ENCODE measurements around the gene CD70.
"Not testable (repeated sequence)": the region's sequence is repeated elsewhere in the genome, so short reads cannot be mapped to it uniquely, and the experiment has no call there.

Gene CD70

DNA sequence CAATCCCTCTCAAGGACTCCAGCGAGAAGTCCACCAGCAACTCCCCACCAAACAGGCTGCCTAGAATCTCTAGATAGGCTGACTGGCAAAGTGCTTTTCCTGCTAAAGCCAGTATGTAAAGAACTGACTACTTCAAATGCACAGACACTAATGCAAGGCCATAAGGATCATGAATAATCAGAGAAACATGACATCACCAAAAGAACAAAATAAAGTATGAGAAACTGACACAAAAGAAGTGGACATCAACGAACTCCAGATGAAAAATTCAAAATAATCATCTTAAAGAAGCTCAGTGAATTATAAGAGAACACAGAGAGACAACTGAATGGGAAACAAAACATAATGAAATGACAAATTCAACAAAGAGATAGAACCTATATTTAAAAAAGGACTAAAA is 26.4 kb upstream of the CD70 start:
- Histone ChIP-seq H3K36me3 (no peaks in the 10 kb centered on the region), H3K4me1 (no peaks in the 10 kb centered on the region), H3K9me3 (no peaks in the 10 kb centered on the region), H3K4me3 (ENCODE audit: low read depth, low read length) (no peak overlapping the region), H3K27me3 (no peaks in the 10 kb centered on the region)
- no peak for DNase-seq
- TF ChIP-seq, protein P1, sequence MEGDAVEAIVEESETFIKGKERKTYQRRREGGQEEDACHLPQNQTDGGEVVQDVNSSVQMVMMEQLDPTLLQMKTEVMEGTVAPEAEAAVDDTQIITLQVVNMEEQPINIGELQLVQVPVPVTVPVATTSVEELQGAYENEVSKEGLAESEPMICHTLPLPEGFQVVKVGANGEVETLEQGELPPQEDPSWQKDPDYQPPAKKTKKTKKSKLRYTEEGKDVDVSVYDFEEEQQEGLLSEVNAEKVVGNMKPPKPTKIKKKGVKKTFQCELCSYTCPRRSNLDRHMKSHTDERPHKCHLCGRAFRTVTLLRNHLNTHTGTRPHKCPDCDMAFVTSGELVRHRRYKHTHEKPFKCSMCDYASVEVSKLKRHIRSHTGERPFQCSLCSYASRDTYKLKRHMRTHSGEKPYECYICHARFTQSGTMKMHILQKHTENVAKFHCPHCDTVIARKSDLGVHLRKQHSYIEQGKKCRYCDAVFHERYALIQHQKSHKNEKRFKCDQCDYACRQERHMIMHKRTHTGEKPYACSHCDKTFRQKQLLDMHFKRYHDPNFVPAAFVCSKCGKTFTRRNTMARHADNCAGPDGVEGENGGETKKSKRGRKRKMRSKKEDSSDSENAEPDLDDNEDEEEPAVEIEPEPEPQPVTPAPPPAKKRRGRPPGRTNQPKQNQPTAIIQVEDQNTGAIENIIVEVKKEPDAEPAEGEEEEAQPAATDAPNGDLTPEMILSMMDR (IDR thresholded peaks at IDR 0.05; ENCODE audit: low read depth, low read length), result no peak

DNA sequence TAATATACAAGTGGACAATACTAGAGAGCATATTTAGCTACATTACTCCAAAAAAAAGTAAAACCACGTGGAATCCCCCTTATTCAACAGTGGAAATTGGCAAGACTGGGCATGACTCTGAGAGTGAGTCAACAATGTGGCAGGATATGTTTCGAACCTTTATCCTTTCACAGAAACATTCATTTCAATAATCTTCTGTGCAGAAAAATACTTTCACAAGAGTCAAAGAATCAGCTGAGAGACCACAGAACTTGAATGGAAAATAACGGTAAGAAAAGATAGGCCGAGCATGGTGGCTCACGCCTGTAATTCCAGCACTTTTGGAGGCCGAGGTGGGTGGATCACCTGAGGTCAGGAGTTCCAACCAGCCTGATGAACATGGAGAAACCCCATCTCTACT is 25.1 kb upstream of the CD70 start:
- TF ChIP-seq, protein P1 (IDR thresholded peaks at IDR 0.05; ENCODE audit: low read depth, low read length), result no peak
- Histone ChIP-seq H3K36me3 (no peaks in the 10 kb centered on the region), H3K27me3 (no peaks in the 10 kb centered on the region), H3K4me1 (no peaks in the 10 kb centered on the region), H3K4me3 (ENCODE audit: low read depth, low read length) (no peak overlapping the region), H3K9me3 (no peaks in the 10 kb centered on the region)
- no peak for DNase-seq

- Histone ChIP-seq H3K27me3 (no peaks in the 10 kb centered on the region), H3K4me1 (no peaks in the 10 kb centered on the region), H3K4me3 (ENCODE audit: low read depth, low read length) (no peak overlapping the region), H3K9me3 (no peaks in the 10 kb centered on the region), H3K36me3 (no peaks in the 10 kb centered on the region)
- DNase-seq, result no peak
- TF ChIP-seq, protein P1 (IDR thresholded peaks at IDR 0.05; ENCODE audit: low read depth, low read length), result no peak
These were observed 22.8 kb upstream of the CD70 start for GRCh38 chr19:6613711-6614110.

DNA sequence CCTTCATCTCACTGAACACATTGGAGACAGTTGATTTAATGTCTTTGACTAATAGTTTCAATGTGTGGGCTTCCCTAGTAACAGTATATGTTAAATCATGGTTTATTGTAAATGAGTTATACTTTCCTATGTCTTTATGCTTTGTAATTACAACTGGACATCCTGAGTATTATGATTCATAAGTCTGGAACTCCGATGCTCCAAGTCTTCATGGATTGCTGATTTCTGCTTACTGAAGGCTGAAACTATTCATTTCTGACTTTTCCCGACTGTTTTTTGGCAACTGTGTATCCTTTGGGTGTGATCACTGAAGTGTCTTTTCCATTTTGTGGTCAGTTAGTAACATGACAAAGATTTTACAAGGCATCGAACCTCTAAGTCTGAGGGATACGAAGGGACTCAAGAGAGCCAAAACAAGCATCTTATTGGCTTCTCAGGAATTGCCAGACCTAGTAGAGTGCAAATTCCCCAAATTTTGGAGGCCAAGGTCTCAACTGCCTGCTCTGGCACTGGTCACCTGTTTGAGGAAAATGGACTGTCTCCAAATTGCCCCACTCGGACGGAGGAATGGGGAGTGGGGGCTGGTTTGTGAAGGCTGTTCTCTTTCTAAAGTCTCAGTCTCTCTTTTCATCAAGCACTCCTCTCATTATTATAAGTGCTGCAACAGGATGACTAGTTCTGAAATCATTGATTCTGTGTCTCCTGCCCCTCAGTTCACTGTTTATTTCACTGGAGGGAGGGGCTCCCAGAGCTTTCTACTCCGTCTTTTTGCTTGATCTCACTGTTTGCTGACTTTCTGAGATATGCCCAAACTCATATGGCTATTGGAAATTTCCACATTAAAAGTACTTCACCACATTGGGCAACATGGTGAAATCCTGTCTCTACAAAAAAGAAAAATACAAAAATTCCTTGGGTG is 20.2 kb upstream of the CD70 start:
- no peak for DNase-seq
- no peaks in the 10 kb centered on the region for H3K27me3 ChIP-seq
- no peaks in the 10 kb centered on the region for H3K9me3 ChIP-seq
- H3K36me3 ChIP-seq, result no peaks in the 10 kb centered on the region
- H3K4me3 ChIP-seq (ENCODE audit: low read depth, low read length), result no peak overlapping the region
- TF ChIP-seq, protein P1 (IDR thresholded peaks at IDR 0.05; ENCODE audit: low read depth, low read length), result no peak
- H3K4me1 ChIP-seq, result no peaks in the 10 kb centered on the region

DNA sequence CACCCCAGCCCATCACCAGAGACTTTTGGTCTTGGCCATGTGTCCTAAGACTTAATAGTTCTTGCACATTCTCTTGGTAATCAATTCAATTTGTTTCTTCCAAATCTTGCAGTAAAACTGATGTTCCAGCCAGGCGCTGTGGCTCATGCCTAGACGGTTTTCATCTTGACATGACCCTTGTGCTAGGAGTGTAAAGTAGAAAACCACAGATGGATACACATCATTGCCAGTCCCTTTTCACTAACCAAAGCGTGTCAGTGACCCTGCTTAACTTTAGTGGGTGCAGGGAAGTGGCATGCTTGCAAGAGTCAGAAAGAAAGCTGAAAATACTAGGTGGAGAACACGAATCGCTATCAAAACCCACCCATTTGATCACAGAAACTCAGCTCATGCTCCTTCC is 18.0 kb upstream of the CD70 start:
- Histone ChIP-seq H3K4me1 (no peaks in the 10 kb centered on the region), H3K9me3 (no peaks in the 10 kb centered on the region), H3K36me3 (no peaks in the 10 kb centered on the region), H3K27me3 (no peaks in the 10 kb centered on the region), H3K4me3 (ENCODE audit: low read depth, low read length) (no peak overlapping the region)
- no peak for DNase-seq
- TF ChIP-seq, protein P1 (IDR thresholded peaks at IDR 0.05; ENCODE audit: low read depth, low read length), result no peak

DNA sequence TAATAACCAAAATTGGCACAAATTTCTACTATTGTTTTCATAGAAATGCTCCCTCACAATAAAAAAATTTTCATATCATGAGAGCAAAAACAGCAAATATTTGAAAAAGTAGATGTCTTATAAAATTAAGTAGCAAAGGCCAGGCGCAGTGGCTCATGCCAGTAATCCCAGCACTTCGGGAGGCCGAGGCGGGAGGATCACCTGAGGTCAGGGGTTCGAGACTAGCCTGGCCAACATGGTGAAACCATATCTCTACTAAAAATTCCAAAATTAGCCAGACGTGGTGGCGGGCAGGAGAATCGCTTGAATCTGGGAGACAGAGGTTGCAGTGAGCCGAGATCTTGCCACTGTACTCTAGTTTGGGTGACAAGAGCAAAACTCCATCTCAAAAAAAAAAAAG is 17.2 kb upstream of the CD70 start:
- not testable (repeated sequence) for DNase-seq; H3K36me3 ChIP-seq; H3K4me1 ChIP-seq; H3K4me3 ChIP-seq (ENCODE audit: low read depth, low read length); H3K9me3 ChIP-seq; H3K27me3 ChIP-seq

DNA sequence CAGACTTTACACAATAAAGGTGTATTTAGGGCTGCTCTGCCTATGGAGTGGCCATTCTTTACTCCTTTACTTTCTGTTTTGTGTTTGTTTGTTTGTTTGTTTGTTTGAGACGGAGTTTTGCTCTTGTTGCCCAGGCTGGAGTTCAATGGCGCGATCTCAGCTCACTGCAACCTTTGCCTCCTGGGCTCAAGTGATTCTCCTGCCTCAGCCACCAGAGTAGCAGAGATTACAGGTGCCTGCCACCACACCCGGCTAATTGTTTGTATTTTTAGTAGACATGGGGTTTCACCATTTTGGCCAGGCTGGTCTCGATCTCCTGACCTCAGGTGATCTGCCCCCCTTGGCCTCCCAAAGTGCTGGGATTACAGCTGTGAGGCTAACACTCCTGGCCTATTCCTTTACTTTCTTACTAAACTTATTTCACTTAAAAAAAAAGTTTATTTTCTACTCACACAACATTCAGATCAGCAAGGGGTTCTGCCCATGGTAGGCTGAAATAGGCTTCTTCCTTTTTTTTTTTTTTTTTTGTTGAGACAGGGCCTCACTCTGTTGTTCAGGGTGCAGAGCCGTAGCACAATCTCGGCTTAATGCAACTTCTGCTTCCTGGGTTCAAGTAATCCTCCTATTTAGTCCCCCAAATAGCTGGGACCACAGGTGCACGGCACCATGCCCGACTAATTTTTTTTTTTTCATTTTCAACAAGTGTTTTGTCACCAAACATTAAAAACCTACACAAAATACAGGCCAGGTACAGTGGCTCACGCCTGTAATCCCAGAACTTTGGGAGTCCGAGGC is 15.5 kb upstream of the CD70 start:
- not testable (repeated sequence) for H3K36me3 ChIP-seq; H3K9me3 ChIP-seq; H3K4me3 ChIP-seq (ENCODE audit: low read depth, low read length); H3K27me3 ChIP-seq; H3K4me1 ChIP-seq; DNase-seq
